ENCODE measurements around the gene RTBDN.
"Not testable (repeated sequence)": the region's sequence is repeated elsewhere in the genome, so short reads cannot be mapped to it uniquely, and the experiment has no call there.

Gene RTBDN

DNA sequence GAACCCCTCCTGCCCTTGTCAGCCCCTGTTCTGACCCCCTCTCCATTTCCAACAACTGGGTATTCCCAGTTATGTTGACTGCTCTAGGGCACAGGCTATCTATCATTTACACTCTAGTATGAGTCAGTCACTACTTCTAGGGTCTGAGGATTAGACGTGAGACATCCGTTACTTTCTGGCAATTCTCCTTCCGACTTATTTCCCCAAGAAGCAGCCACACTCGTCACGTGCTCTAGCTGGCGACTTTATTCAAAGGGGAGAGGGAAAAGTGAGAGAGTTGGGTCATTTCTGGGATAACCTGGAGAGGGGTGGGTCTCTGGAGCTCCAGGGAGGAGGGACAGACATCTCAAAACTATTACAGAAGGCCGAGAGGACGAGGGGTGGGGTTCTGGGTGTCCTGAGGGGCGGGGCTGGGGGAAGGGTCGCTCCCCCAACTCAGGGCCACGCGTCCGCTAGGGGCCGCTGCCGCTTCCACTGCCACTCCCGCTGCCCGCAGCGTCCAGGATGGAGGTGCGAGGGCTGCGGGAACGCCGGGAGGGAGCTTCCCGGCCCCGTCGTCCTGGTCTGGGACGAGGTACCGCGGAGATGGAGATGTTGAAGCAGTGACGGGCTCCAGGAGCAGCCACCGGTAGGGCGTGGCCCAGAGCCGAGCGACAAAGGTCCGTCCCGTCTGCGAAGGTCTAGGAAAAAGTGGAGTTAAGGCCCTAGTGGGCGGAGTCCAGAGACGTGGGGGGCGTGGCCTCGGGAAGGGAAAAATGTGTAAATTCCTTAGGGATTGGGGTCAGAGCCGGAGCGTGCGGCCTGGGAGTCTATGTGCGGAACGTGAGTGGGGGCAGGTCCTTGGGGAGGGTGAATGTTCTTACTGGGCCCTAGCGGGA is 8.9 kb downstream of the RTBDN start:
- POLR2A ChIA-PET, result interaction anchor here (0.9 to 1.5 kb wide), 4 partner anchors 9 to 68 kb away, joined by 3 to 5 read pairs (median 3); partner anchors contain the start of genes RNASEH2A and RTBDN
- TF ChIP-seq L3MBTL2 (conservative IDR thresholded peaks at IDR 0.05) (peak; percentile 75), FOXM1 (IDR thresholded peaks at IDR 0.05; ENCODE audit: borderline replicate concordance) (no peak)
- DNase-seq (ENCODE audit: extremely low spot score), result peak; percentile 59
- CTCF ChIA-PET, result interaction anchor here (1.3 kb wide), 1 partner anchor 22 kb away, joined by 4 read pairs; no protein-coding TSS in a partner anchor

- DNase-seq (ENCODE audit: extremely low spot score), result no peak
- TF ChIP-seq SUZ12 (IDR thresholded peaks at IDR 0.05) (no peak), L3MBTL2 (conservative IDR thresholded peaks at IDR 0.05) (no peak), TARDBP (IDR thresholded peaks at IDR 0.05) (no peak), PKNOX1 (IDR thresholded peaks at IDR 0.05) (no peak), HDGF (IDR thresholded peaks at IDR 0.05; ENCODE audit: borderline replicate concordance) (no peak)
- CTCF ChIA-PET, result no interaction called here
- POLR2A ChIA-PET, result interaction anchor here (1.0 to 1.5 kb wide), 4 partner anchors 13 to 112 kb away, joined by 3 to 4 read pairs (median 4); partner anchors contain the start of genes FARSA, GCDH and RNASEH2A
These were observed 12.6 kb downstream of the RTBDN start for GRCh38 chr19:12821761-12822160.

DNA sequence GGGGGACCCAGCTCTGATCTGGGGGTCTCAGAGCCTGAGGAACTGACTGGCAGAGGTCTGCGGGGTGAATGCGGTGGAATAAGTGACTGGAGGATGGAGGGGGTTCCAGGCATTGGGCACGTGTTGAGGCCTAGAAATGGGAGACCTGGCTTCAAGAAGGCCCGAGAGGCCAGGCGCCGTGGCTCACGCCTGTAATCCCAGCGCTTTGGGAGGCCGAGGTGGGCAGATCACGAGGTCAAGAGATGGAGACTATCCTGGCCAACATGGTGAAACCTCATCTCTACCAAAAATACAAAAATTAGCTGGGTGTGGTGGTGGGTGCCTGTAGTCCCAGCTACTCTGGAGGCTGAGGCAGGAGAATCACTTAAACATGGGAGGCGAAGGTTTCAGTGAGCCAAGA is 16.6 kb downstream of the RTBDN start:
- DNase-seq (ENCODE audit: extremely low spot score); CTCF ChIA-PET: not testable (repeated sequence)
- POLR2A ChIA-PET, result interaction anchor here (1.0 kb wide), 1 partner anchor 12 kb away, joined by 4 read pairs; the partner anchor contains the start of gene RNASEH2A

DNA sequence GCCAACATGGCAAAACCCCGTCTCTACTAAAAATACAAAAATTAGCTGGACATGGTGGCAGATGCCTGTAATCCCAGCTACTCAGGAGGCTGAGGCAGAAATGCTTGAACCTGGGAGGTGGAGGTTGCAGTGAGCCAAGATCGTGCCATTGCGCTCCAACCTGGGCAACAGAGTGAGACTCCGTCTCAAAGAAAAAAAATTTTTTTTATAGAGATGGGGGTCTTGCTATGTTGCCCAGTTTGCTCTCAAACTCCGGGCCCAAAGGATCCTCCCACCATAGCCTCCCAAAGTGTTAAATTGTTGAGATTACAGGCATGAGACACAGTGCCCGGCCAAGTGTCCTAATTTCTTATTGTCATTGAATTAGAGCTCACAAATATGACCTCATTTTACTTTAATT is 17.2 kb downstream of the RTBDN start:
- POLR2A ChIA-PET, result interaction anchor here (1.0 kb wide), 1 partner anchor 11 kb away, joined by 4 read pairs; the partner anchor contains the start of gene RNASEH2A
- not testable (repeated sequence) for DNase-seq (ENCODE audit: extremely low spot score)
- CTCF ChIA-PET, result interaction anchor here (0.8 to 1.7 kb wide), 2 partner anchors 51 to 59 kb away, joined by 3 to 4 read pairs; no protein-coding TSS in a partner anchor

DNA sequence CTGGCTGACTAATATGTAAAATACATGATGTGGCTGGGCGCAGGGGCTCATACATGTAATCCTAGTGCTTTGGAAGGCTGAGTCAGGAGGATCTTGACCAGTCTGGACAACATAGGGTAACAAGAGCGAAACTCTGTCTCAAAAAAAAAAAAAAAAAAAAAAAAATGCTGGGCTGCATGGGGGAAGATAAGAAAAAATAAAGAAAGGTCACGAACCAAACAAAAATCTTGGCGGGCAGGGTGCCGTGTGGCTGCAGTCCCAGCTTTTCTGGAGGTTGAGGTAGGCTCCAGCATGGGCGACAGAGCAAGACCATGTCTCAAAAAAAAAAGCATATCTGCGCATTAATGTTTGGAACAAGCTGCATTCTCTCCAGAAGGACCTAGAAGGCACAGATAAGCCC is 19.3 kb downstream of the RTBDN start:
- no peak for DNase-seq (ENCODE audit: extremely low spot score)
- ChIA-PET CTCF (interaction anchor here (0.6 kb wide), 1 partner anchor 52 kb away, joined by 5 read pairs; no protein-coding TSS in a partner anchor), POLR2A (interaction anchor here (1.0 to 2.3 kb wide), 2 partner anchors 9 kb away, joined by 3 to 12 read pairs; partner anchors contain the start of gene RNASEH2A)
- no peak for TF ChIP-seq BHLHE40 (IDR thresholded peaks at IDR 0.05; ENCODE audit: borderline replicate concordance)
- no peak for TF ChIP-seq NFRKB (IDR thresholded peaks at IDR 0.05)
- no peak for TF ChIP-seq SUZ12 (IDR thresholded peaks at IDR 0.05)
- TF ChIP-seq FOXM1 (IDR thresholded peaks at IDR 0.05; ENCODE audit: borderline replicate concordance), result no peak
- TF ChIP-seq ARNT (IDR thresholded peaks at IDR 0.05), result no peak
- TF ChIP-seq HDGF (IDR thresholded peaks at IDR 0.05; ENCODE audit: borderline replicate concordance), result no peak
- TF ChIP-seq CTBP1 (IDR thresholded peaks at IDR 0.05; ENCODE audit: borderline replicate concordance), result no peak
- no peak for TF ChIP-seq PKNOX1 (IDR thresholded peaks at IDR 0.05)
- no peak for TF ChIP-seq L3MBTL2 (conservative IDR thresholded peaks at IDR 0.05)
- no peak for TF ChIP-seq TARDBP (IDR thresholded peaks at IDR 0.05)
- TF ChIP-seq FOXK2 (IDR thresholded peaks at IDR 0.05), result no peak
- TF ChIP-seq SP1 (IDR thresholded peaks at IDR 0.05), result no peak
- TF ChIP-seq LEF1 (IDR thresholded peaks at IDR 0.05; ENCODE audit: borderline replicate concordance), result no peak
- no peak for TF ChIP-seq FOXA1 (IDR thresholded peaks at IDR 0.05)

DNA sequence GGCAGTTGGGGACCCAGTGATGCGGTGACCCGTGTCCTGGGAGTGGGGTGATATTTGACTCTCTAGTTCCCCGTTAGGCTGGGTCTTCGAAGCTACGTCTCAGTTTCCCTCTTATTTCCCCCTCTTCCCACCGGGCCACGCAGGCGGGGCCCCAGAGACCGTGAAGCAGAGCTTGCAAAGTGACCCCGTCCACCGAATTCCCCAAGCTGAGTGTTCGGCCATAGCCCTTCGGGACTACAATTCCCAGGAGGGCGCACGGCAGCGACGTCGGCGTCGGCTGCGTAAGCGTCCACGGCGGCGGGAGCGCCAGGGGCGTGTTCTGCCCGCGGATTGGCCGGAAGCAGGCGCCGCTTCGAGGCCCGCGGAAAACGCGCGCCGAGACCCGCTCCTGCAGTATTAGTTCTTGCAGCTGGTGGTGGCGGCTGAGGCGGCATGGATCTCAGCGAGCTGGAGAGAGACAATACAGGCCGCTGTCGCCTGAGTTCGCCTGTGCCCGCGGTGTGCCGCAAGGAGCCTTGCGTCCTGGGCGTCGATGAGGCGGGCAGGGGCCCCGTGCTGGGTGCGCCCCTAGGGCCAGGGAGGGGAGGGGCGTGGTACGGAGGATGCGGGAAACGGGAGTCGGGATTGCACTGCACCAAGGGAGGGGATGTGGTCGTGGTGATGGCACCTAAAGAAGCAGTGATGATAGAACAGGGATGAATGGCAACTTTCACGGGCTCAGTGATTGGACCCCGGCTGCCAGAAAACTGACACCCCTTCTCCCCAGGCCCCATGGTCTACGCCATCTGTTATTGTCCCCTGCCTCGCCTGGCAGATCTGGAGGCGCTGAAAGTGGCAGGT is 27.9 kb downstream of the RTBDN start, which contains the start of gene RNASEH2A:
RNASEH2A (plus strand) TSS at position 343 of the 840 bp plus-strand sequence; CDS start at position 433, 90 bp downstream.
- TF ChIP-seq NFRKB (IDR thresholded peaks at IDR 0.05) (no peak), L3MBTL2 (conservative IDR thresholded peaks at IDR 0.05) (peak; percentile 99), ELF4 (IDR thresholded peaks at IDR 0.05) (peak; percentile 42; the same call in 1 of the 2 replicates)
- POLR2A ChIA-PET, result interaction anchor here (0.7 to 2.3 kb wide), 23 partner anchors 9 to 347 kb away, joined by 3 to 19 read pairs (median 4); partner anchors contain the start of genes DNASE2, GCDH, GET3 and JUNB
- DNase-seq (ENCODE audit: extremely low spot score), result peak; percentile 96
- CTCF ChIA-PET, result interaction anchor here (0.7 to 1.2 kb wide), 2 partner anchors 9 to 46 kb away, joined by 4 to 5 read pairs; no protein-coding TSS in a partner anchor

GRCh38 chr19:12804051-12804450 is 30.3 kb downstream of the RTBDN start:
- TF ChIP-seq NFRKB (IDR thresholded peaks at IDR 0.05), result no peak
- TF ChIP-seq ELF4 (IDR thresholded peaks at IDR 0.05), result no peak
- no peak for TF ChIP-seq ZNF384 (IDR thresholded peaks at IDR 0.05)
- TF ChIP-seq PKNOX1 (IDR thresholded peaks at IDR 0.05), result no peak
- no peak for TF ChIP-seq SUZ12 (IDR thresholded peaks at IDR 0.05)
- no peak for TF ChIP-seq FOXA1 (IDR thresholded peaks at IDR 0.05)
- no peak for TF ChIP-seq L3MBTL2 (conservative IDR thresholded peaks at IDR 0.05)
- TF ChIP-seq HDGF (IDR thresholded peaks at IDR 0.05; ENCODE audit: borderline replicate concordance), result no peak
- TF ChIP-seq FOXK2 (IDR thresholded peaks at IDR 0.05), result no peak
- TF ChIP-seq TARDBP (IDR thresholded peaks at IDR 0.05), result no peak
- TF ChIP-seq FOXM1 (IDR thresholded peaks at IDR 0.05; ENCODE audit: borderline replicate concordance), result no peak
- TF ChIP-seq CTBP1 (IDR thresholded peaks at IDR 0.05; ENCODE audit: borderline replicate concordance), result no peak
- POLR2A ChIA-PET, result no interaction called here
- DNase-seq (ENCODE audit: extremely low spot score), result no peak
- CTCF ChIA-PET, result interaction anchor here (1.0 kb wide), 1 partner anchor 38 kb away, joined by 3 read pairs; no protein-coding TSS in a partner anchor
